Gastrocnemius medialis (tissue), 4 donors: Measurements from ENCODE around the gene DDX54.

Experiments used
- CTCF ChIP-seq, 5 experiments: fragments of 450-650 bp in 3 of 5; fragments of 200-600 bp in 2 of 5; sonication (generic) in 2 of 5; IDR thresholded peaks in 4 of 5; conservative IDR thresholded peaks in 1 of 5; 1 replicate in 4 of 5; 2 replicates in 1 of 5; pipeline ENCODE4 v1.5.1; 2016 to 2019; ENCODE audit warnings: antibody characterized with exemption in 5 of 5, mild to moderate bottlenecking in 3 of 5, moderate library complexity in 3 of 5
- POLR2A ChIP-seq, 2 donors: fragments of 450-650 bp; IDR thresholded peaks; one replicate each; pipeline ENCODE4 v1.6.1; 2017; ENCODE audit warnings: antibody characterized with exemption in 2 of 2, mild to moderate bottlenecking in 2 of 2, moderate library complexity in 2 of 2

DNA sequence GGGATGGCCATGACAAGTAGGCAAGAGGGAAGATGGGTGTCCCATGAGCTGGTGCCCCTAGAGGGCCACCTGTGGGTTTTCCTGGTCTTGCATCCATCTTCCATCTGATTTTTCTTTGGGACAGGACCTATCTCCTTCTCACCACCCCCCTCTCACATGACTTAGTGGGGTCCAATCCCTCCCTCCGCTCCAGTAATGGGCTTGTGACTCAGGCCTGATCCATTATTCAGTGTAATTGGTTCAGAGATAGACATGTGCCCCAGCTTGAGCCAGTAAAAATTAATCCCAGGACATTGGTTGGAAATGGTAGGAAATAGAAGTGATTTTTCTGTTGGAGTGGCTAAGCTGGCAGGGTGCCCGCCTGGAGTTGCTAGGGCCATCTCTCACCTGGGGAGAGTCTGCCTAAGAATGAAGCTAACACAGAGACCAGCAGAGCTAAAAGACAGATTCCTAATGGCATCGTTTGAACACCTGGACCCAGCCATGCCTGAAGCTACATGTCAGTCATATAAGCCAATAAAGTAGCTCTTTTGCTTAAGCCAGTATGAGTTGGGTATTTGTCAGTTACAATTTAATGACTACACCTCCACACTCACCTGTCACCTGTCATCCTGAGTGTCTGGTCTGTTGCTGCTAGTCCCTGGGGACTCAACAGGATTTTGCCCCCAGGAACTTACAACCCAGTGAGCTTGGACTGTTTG, 64.5 kb downstream of the DDX54 start:
- TF ChIP-seq CTCF (IDR thresholded peaks at IDR 0.05 in 4 of 5, conservative IDR thresholded peaks at IDR 0.05 in 1 of 5) (no peak), POLR2A (IDR thresholded peaks at IDR 0.05) (no peak)
